Right atrium auricular region (tissue), 2 donors: ENCODE data around the gene ZSWIM5. TPM values are rescaled to one million over a fixed set of nuclear protein-coding genes. Genes with fewer than 3 reads are reported as not detected.

Source experiments
- DNase-seq: peaks from one replicate; pipeline ENCODE4 v3.0.0-alpha.2; 2019; ENCODE audit warnings: low spot score
- H3K27ac ChIP-seq, 2 donors: fragments of 200-600 bp; sonication (generic); 1 replicate in 1 of 2; 2 replicates in 1 of 2; pipeline ENCODE4 v1.5.1; 2016 to 2019
- H3K27me3 ChIP-seq, 2 donors: fragments of 200-600 bp; sonication (generic); one replicate each; pipeline versions ENCODE4 v1.5.1 to v1.6.0; 2017 to 2019
- H3K36me3 ChIP-seq: fragments of 200-600 bp; sonication (generic); one replicate; pipeline ENCODE4 v1.5.1; 2016
- H3K4me1 ChIP-seq, 2 donors: fragments of 200-600 bp; sonication (generic); one replicate each; pipeline versions ENCODE4 v1.5.1 to v1.6.0; 2017 to 2019
- H3K4me3 ChIP-seq, 2 donors: fragments of 200-600 bp; sonication (generic); 1 replicate in 1 of 2; 2 replicates in 1 of 2; pipeline ENCODE4 v1.5.1; 2017 to 2019; ENCODE audit warnings: mild to moderate bottlenecking in 1 of 2, moderate library complexity in 1 of 2
- H3K9me3 ChIP-seq, 2 donors: fragments of 200-600 bp; sonication (generic); one replicate each; pipeline ENCODE4 v1.5.1; 2019
- total RNA-seq, 2 donors: library from RNA; depleted of rRNA; stranded (reverse); fragments of >200 nt; gene quantifications; one replicate each; pipeline ENCODE4 v1.1.0, GENCODE V29; 2016
- TF ChIP-seq, protein P1 (sequence below), 2 donors: fragments of 200-600 bp; sonication (generic); IDR thresholded peaks; one replicate each; pipeline ENCODE4 v1.5.1; 2019; ENCODE audit warnings: antibody characterized with exemption in 2 of 2

ZSWIM5 gene
- total RNA-seq, 2 donors from 2014 or later, result 1.2 to 1.7 TPM

GRCh38 chr1:45155957-45156356, 50.4 kb downstream of the ZSWIM5 start:
- Histone ChIP-seq H3K27ac (no peak overlapping the region), H3K27me3 (no peaks in the 10 kb centered on the region), H3K4me3 (no peak overlapping the region), H3K4me1 (no peaks in the 10 kb centered on the region), H3K9me3 (peaks cover 0 to 7% of the 10 kb centered on the region in 2 donors), H3K36me3 (no peaks in the 10 kb centered on the region)
- TF ChIP-seq, protein P1, sequence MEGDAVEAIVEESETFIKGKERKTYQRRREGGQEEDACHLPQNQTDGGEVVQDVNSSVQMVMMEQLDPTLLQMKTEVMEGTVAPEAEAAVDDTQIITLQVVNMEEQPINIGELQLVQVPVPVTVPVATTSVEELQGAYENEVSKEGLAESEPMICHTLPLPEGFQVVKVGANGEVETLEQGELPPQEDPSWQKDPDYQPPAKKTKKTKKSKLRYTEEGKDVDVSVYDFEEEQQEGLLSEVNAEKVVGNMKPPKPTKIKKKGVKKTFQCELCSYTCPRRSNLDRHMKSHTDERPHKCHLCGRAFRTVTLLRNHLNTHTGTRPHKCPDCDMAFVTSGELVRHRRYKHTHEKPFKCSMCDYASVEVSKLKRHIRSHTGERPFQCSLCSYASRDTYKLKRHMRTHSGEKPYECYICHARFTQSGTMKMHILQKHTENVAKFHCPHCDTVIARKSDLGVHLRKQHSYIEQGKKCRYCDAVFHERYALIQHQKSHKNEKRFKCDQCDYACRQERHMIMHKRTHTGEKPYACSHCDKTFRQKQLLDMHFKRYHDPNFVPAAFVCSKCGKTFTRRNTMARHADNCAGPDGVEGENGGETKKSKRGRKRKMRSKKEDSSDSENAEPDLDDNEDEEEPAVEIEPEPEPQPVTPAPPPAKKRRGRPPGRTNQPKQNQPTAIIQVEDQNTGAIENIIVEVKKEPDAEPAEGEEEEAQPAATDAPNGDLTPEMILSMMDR (IDR thresholded peaks at IDR 0.05), result no peak
- no peak for DNase-seq

DNA sequence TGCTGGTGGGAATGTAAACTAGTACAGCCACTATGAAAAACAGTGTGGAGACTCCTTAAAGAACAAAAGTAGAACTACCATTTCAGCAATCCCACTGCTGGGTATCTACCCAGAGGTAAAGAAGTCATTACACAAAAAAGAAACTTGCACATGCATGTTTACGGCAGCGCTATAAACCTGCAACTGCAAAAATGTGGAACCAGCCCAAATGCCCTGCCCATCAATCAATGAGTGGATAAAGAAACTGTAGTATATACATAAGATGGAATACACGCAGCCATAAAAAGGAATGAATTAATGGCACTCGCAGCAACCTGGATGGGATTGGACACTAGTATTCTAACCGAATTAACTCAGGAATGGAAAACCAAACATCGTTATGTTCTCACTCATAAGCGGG, 51.0 kb downstream of the ZSWIM5 start:
- H3K27me3 ChIP-seq, result no peaks in the 10 kb centered on the region
- DNase-seq, result no peak
- no peaks in the 10 kb centered on the region for H3K4me1 ChIP-seq
- H3K4me3 ChIP-seq, result no peak overlapping the region
- H3K9me3 ChIP-seq, result peaks cover 0 to 7% of the 10 kb centered on the region in 2 donors
- no peak overlapping the region for H3K27ac ChIP-seq
- TF ChIP-seq, protein P1 (IDR thresholded peaks at IDR 0.05), result no peak
- H3K36me3 ChIP-seq, result no peaks in the 10 kb centered on the region

DNA sequence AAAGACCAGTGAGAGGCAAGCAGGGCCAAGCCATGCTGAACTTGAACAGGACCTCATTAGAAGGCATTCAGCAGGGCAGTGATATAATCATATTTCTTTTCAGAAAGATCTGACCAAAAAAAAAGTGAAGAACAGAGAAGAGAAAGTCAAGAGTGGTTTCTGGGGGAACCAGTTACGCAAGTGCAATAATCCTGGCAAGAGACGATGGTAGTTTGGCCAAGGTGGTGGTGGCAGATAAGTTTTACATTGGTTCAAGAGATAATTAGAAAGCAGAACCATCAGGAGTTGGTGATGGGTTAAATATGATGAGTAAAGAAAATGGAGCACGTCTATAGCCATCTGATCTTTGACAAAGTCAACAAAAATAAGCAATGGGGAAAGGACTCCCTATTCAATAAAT, 54.3 kb downstream of the ZSWIM5 start:
- H3K4me3 ChIP-seq, result no peak overlapping the region
- TF ChIP-seq, protein P1 (IDR thresholded peaks at IDR 0.05), result no peak
- no peak for DNase-seq
- H3K27me3 ChIP-seq, result no peaks in the 10 kb centered on the region
- no peaks in the 10 kb centered on the region for H3K36me3 ChIP-seq
- peaks cover 0 to 7% of the 10 kb centered on the region in 2 donors for H3K9me3 ChIP-seq
- no peak overlapping the region for H3K27ac ChIP-seq
- H3K4me1 ChIP-seq, result no peaks in the 10 kb centered on the region

DNA sequence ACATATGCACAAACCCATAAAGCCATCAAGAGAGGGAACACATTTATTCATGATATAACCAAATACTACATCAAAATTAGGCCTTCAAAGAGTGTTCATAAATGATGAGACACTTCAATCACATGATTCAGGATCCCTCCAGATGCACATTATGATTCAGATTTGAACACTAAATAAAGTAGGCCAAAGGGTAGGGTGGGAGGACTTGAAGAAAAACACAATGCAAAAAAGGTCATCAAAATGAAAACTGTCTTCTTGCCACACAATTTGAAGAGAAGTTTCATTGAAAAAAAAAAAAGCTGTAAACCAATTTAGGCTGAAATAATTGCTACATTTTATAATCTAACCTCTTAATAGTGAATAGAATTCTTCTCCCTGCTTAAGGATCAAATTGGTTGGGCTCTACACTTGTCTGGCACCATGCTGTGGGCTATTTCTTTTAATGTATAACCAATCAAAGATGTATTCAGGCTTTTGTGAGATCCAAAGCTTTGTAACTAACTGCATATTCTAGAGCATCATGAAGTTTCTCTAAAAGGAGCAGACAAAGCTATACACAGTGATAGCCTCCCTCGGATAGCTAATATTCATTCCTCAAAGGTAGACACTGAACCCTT, 58.1 kb downstream of the ZSWIM5 start:
- Histone ChIP-seq H3K27ac (no peak overlapping the region), H3K36me3 (no peaks in the 10 kb centered on the region), H3K4me3 (no peak overlapping the region), H3K27me3 (no peaks in the 10 kb centered on the region), H3K9me3 (no peaks in the 10 kb centered on the region), H3K4me1 (no peaks in the 10 kb centered on the region)
- TF ChIP-seq, protein P1 (IDR thresholded peaks at IDR 0.05), result no peak
- no peak for DNase-seq

- Histone ChIP-seq H3K9me3 (no peaks in the 10 kb centered on the region), H3K4me3 (no peak overlapping the region), H3K27me3 (no peaks in the 10 kb centered on the region), H3K27ac (no peak overlapping the region), H3K36me3 (no peaks in the 10 kb centered on the region), H3K4me1 (no peaks in the 10 kb centered on the region)
- no peak for DNase-seq
- TF ChIP-seq, protein P1 (IDR thresholded peaks at IDR 0.05), result no peak
These were observed 59.6 kb downstream of the ZSWIM5 start for GRCh38 chr1:45146833-45147232.
